MM.1S (cell line): ENCODE measurements around the gene ITGA2.

Source experiments
- EZH2 ChIP-seq: fragments of 300-600 bp; sonication (generic); optimal IDR thresholded peaks from 2 replicates; pipeline ENCODE3; 2017; ENCODE audit warnings: low read depth, mild to moderate bottlenecking, antibody characterized with exemption, low read length, mixed read lengths
- EZH2phosphoT487 ChIP-seq: fragments of 300-600 bp; sonication (generic); IDR thresholded peaks from 2 replicates; pipeline ENCODE4 v1.6.1; 2018; ENCODE audit warnings: antibody characterized with exemption, low read length
- TF ChIP-seq, protein P1 (sequence below): fragments of 300-600 bp; sonication (generic); IDR thresholded peaks from 2 replicates; pipeline ENCODE4 v1.5.1; 2016; ENCODE audit warnings: antibody characterized with exemption, low read length, mixed read lengths

DNA sequence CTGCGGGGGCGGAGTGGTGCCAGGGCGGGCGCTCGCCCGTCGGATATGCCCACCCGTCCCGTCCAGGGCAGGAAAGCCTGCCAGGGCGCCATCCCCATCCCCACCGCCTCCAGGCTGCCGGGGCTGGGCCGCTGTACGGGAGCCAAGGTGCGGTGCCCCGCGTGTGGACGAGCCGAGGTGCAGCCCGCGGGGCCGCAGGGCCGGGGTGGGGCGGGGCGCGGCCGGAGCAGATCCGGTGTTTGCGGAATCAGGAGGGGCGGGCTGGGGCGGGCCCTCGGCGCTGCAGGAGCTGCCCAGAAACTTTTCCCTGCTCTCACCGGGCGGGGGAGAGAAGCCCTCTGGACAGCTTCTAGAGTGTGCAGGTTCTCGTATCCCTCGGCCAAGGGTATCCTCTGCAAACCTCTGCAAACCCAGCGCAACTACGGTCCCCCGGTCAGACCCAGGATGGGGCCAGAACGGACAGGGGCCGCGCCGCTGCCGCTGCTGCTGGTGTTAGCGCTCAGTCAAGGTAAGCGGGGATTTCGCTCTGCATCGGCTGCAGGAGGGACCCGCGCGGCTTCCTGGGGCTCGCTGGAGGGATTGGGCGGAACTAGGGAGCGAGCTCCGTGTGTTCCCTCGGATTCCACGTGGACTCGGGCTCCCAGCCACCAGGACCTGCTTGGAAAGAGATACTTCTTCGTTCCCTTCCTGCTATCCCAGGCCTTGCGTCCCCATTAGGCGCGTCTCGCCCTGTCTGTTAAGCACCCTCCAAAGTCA is at the start of gene ITGA2:
- TF ChIP-seq, protein P1, sequence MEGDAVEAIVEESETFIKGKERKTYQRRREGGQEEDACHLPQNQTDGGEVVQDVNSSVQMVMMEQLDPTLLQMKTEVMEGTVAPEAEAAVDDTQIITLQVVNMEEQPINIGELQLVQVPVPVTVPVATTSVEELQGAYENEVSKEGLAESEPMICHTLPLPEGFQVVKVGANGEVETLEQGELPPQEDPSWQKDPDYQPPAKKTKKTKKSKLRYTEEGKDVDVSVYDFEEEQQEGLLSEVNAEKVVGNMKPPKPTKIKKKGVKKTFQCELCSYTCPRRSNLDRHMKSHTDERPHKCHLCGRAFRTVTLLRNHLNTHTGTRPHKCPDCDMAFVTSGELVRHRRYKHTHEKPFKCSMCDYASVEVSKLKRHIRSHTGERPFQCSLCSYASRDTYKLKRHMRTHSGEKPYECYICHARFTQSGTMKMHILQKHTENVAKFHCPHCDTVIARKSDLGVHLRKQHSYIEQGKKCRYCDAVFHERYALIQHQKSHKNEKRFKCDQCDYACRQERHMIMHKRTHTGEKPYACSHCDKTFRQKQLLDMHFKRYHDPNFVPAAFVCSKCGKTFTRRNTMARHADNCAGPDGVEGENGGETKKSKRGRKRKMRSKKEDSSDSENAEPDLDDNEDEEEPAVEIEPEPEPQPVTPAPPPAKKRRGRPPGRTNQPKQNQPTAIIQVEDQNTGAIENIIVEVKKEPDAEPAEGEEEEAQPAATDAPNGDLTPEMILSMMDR = no peak
- TF ChIP-seq EZH2 = no peak
- no peak for TF ChIP-seq EZH2phosphoT487
